Thyroid gland (tissue), 4 donors: ENCODE measurements around the gene SCARB1. TPM values are rescaled to one million over a fixed set of nuclear protein-coding genes. Genes with fewer than 3 reads are reported as not detected.
A peak's percentile ranks its signal among the peaks of the same experiment; 100 is the strongest.
"Not testable (repeated sequence)": the region's sequence is repeated elsewhere in the genome, so short reads cannot be mapped to it uniquely, and the experiment has no call there.

Source experiments
- DNase-seq, 2 donors: peaks; one replicate each; pipeline ENCODE4 v3.0.0-alpha.2; 2019
- H3K27ac ChIP-seq, 3 donors: fragments of 200-600 bp; sonication (generic); 1 replicate in 2 of 3; 2 replicates in 1 of 3; pipeline ENCODE4 v1.5.1; 2016 to 2019; ENCODE audit warnings: mild to moderate bottlenecking in 1 of 3, moderate library complexity in 1 of 3
- H3K27me3 ChIP-seq: fragments of 200-600 bp; sonication (generic); one replicate; pipeline ENCODE4 v1.5.1; 2019
- H3K36me3 ChIP-seq, 2 donors: fragments of 200-600 bp; sonication (generic); one replicate each; pipeline ENCODE4 v1.5.1; 2016 to 2019
- H3K4me1 ChIP-seq, 2 donors: fragments of 200-600 bp; sonication (generic); one replicate each; pipeline ENCODE4 v1.5.1; 2017 to 2019
- H3K4me3 ChIP-seq, 3 donors: fragments of 200-600 bp; sonication (generic); replicated peaks in 1 of 3; 1 replicate in 2 of 3; 2 replicates in 1 of 3; pipeline ENCODE4 v1.5.1; 2016; ENCODE audit warnings: mild to moderate bottlenecking in 1 of 3
- H3K9me3 ChIP-seq: fragments of 200-600 bp; sonication (generic); one replicate; pipeline ENCODE4 v1.5.1; 2017
- POLR2A ChIP-seq, 2 donors: fragments of 450-650 bp; IDR thresholded peaks; one replicate each; pipeline ENCODE4 v1.6.1; 2017; ENCODE audit warnings: antibody characterized with exemption in 2 of 2, mild to moderate bottlenecking in 2 of 2, moderate library complexity in 1 of 2
- WGBS, 2 donors: methylation state at CpG; one replicate each; pipeline ENCODE4 v1.1.5; 2017; 5-methylcytosine and 5-hydroxymethylcytosine counted together
- intact Hi-C: fragments of 100-400 bp; cut with DNase I; formaldehyde crosslinking; loops from one replicate; pipeline ENCODE4 v1.15.1; 2023
- total RNA-seq, 4 donors: library from RNA; depleted of rRNA; stranded (reverse); fragments of >200 nt; gene quantifications; one replicate each; pipeline ENCODE4 v1.2.3, GENCODE V29; 2016
- TF ChIP-seq, protein P1 (sequence below), 6 experiments: fragments of 200-600 bp in 3 of 6; fragments of 450-650 bp in 3 of 6; sonication (generic) in 3 of 6; IDR thresholded peaks; one replicate each; pipeline ENCODE4 v1.5.1; 2016 to 2019; ENCODE audit warnings: antibody characterized with exemption in 6 of 6, mild to moderate bottlenecking in 2 of 6, inconsistent platforms in 1 of 6, moderate library complexity in 1 of 6

Gene SCARB1
- total RNA-seq, 4 donors from 2014 or later: 10.9 to 16.0 (median 15.4) TPM

DNA sequence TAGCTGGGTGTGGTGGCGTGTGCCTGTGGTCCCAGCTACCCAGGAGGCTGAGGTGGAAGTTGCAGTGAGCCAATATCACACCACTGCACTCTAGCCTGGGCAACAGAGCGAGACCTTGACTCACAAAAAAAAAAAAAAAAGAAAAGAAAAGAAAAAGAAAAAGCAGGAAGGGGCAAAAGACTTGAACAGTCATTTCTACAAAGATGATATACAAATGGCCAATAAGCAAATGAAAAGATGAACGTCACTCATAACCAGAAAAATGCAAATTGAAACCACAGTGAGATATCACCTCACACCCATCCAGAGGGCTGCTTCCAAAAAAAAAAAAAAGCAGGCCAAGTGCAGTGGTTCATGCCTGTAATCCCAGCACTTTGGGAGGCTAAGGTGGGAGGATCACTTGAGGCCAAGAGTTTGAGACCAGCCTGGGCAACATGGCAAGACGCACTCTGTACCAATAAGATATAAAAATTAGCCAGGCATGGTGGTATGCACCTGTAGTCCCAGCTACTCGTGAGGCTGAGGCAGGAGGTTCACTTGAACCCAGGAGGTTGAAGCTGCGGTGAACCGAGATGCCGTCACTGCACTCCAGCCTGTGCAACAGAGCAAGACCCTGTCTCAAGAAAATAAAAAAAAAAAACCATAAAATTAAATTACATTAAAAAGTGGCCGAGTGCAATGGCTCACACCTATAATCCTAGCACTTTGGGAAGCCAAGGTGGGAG is 30.3 kb upstream of the SCARB1 start:
- TF ChIP-seq, protein P1, sequence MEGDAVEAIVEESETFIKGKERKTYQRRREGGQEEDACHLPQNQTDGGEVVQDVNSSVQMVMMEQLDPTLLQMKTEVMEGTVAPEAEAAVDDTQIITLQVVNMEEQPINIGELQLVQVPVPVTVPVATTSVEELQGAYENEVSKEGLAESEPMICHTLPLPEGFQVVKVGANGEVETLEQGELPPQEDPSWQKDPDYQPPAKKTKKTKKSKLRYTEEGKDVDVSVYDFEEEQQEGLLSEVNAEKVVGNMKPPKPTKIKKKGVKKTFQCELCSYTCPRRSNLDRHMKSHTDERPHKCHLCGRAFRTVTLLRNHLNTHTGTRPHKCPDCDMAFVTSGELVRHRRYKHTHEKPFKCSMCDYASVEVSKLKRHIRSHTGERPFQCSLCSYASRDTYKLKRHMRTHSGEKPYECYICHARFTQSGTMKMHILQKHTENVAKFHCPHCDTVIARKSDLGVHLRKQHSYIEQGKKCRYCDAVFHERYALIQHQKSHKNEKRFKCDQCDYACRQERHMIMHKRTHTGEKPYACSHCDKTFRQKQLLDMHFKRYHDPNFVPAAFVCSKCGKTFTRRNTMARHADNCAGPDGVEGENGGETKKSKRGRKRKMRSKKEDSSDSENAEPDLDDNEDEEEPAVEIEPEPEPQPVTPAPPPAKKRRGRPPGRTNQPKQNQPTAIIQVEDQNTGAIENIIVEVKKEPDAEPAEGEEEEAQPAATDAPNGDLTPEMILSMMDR (IDR thresholded peaks at IDR 0.05): no peak
- no peak for TF ChIP-seq POLR2A (IDR thresholded peaks at IDR 0.05)
- DNase-seq: no peak
- H3K27me3 ChIP-seq: no peaks in the 10 kb centered on the region
- intact Hi-C loops: no loop called here
- no peaks in the 10 kb centered on the region for H3K9me3 ChIP-seq
- 92 to 95% methylated on average over 9 of the region's 9 CpGs for WGBS, 2 donors
- no peak overlapping the region for H3K27ac ChIP-seq
- H3K4me1 ChIP-seq: peaks cover 0 to 7% of the 10 kb centered on the region in 2 donors
- H3K4me3 ChIP-seq: no peak overlapping the region
- no peaks in the 10 kb centered on the region for H3K36me3 ChIP-seq

DNA sequence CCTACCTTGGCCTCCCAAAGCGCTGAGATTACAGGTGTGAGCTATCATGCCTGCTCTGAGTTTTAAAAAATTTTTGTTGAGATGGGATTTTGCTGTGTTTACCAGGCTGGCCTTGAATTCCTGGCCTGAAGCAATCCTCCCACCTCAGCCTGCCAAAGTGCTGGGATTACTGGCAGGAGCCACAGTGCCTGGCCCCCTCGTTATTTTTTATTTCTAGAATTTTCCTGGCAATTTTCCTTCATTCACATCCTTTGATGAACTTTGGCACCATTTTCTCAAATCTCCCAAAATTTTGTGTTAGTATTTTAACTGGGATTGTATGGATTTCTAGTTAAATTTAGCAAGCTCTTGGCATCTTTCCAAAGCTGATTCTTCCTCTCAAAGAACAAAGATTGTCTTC is 24.6 kb upstream of the SCARB1 start:
- no peak for TF ChIP-seq POLR2A (IDR thresholded peaks at IDR 0.05)
- TF ChIP-seq, protein P1 (IDR thresholded peaks at IDR 0.05): no peak
- WGBS, 2 donors: 68 to 80% methylated on average over 2 of the region's 2 CpGs
- Histone ChIP-seq H3K36me3 (no peaks in the 10 kb centered on the region), H3K9me3 (no peaks in the 10 kb centered on the region), H3K4me1 (peaks cover 0 to 4% of the 10 kb centered on the region in 2 donors), H3K4me3 (no peak overlapping the region), H3K27me3 (no peaks in the 10 kb centered on the region), H3K27ac (no peak overlapping the region)
- no peak for DNase-seq
- intact Hi-C loops: no loop called here

DNA sequence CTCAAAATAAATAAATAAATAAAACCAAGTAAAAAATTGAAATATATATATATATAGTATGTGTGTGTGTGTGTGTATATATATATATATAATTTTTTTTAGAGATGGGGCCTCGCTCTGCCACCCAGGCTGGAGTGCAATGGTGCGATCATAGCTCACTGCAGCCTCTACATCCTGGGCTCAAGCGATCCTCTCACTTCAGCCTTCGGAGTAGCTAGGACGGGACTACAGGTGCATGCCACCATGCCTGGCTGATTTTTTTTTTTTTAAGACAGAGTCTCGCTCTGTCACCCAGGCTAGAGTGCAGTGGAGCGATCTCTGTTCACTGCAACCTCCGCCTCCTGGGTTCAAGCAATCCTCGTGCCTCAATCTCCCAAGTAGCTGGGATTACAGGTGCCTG is 24.1 kb upstream of the SCARB1 start:
- intact Hi-C loops, H3K36me3 ChIP-seq, H3K27ac ChIP-seq, H3K4me1 ChIP-seq, H3K4me3 ChIP-seq, H3K27me3 ChIP-seq, H3K9me3 ChIP-seq, DNase-seq: not testable (repeated sequence)
- WGBS, 2 donors: 95 to 99% methylated on average over 9 of the region's 9 CpGs

DNA sequence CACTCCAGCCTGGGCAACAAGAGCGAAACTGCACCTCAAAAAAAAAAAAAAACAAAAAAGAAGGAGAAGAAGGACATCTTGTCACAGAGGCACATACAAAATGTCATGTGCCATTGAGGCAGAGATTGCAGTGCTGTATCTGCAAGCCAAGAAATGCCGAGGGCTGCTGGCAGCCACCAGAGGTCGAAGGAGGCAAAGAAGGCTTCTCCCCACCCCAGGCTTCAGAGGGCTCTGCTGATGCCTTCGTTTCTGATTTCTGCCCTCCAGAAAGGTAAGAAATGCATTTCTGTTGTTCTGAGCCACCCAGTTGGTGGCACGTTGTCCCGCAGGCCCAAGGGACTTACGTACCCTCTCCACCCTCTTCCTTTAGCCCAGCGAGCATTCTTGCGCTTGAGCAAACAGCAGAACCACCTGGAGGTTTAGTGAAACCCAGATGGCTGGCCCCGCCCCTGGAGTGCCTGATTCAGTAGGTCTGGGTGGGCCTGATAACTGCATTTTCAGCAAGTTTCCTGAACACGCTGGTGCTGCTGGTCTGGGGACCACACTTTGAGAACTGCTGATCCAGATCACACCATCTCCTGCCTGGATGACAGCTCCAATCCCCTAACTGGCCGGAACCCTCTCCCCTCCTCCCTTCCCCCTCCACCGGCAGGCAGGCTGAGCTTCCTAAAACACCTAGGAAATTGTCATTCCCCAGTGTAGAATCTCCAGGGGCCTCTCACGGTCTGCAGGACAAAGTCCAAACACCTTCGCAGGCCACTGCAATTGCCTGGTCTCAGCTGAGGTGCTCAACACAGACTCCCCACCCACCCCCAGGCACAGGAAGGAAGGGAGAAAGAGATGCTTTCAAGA is 21.1 kb upstream of the SCARB1 start:
- Histone ChIP-seq H3K27me3 (no peaks in the 10 kb centered on the region), H3K4me3 (no peak overlapping the region), H3K36me3 (no peaks in the 10 kb centered on the region), H3K9me3 (no peaks in the 10 kb centered on the region), H3K27ac (peak overlapping the region in 2 of 3 donors; percentile 12), H3K4me1 (peaks cover 0 to 4% of the 10 kb centered on the region in 2 donors)
- WGBS, 2 donors: 36 to 52% methylated on average over 12 to 15 of the region's 15 CpGs
- intact Hi-C loops: no loop called here
- peak; percentile 75 to 77 for DNase-seq
- TF ChIP-seq, protein P1 (IDR thresholded peaks at IDR 0.05): no peak
- no peak for TF ChIP-seq POLR2A (IDR thresholded peaks at IDR 0.05)

DNA sequence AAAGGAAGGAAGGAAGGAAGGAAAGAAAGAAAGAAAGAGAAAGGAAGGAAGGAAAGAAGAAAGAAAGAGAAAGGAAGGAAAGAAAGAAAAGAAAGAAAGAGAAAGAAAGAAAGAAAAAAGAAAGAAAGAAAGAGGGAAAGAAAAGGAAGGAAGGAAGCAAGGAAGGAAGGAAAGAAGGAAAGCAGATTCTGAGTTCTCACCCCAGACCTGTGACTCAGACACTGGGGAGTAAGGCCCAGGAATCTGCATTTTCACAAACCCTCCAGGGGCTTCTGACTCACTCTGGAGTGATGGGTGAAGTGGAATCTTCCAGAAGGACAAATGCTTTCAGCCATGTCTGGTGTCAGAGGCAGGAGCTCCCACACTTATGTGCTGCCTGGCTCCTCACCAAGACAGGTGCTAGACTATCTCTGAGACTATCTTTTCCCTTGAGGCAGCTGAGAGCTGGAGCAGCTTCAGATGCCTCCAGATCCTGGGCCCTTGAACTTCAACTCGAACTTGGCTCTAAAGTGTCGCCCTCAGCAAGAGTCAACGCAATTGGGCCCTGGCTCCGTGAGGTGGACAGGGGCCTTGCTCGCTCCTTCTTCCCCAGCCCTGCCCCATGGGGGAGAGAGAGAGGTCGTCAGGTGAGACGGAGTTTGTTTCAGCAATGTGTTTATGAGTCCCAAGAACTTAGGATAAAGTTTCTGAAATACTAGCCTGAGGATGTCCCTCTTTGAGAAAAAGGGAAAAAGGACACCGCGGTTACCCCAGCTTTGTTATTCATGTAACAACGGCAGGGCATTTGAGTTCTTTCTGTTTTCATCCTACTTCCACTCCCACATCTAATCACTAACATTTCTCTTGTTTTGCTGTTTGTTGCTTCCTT is 19.8 kb upstream of the SCARB1 start:
- Histone ChIP-seq H3K9me3 (no peaks in the 10 kb centered on the region), H3K27ac (no peak overlapping the region), H3K4me3 (no peak overlapping the region), H3K36me3 (no peaks in the 10 kb centered on the region), H3K4me1 (peaks cover 0 to 4% of the 10 kb centered on the region in 2 donors), H3K27me3 (no peaks in the 10 kb centered on the region)
- intact Hi-C loops: no loop called here
- TF ChIP-seq, protein P1 (IDR thresholded peaks at IDR 0.05): no peak
- no peak for TF ChIP-seq POLR2A (IDR thresholded peaks at IDR 0.05)
- no peak for DNase-seq
- 67 to 74% methylated on average over 10 of the region's 10 CpGs for WGBS, 2 donors
